ENCODE results near the gene NFATC4. TPM values are rescaled to one million over a fixed set of nuclear protein-coding genes. Genes with fewer than 3 reads are reported as not detected.

Gene NFATC4
- total RNA-seq, 2 donors from 2014 or later = 62.0 to 84.5 TPM

- no peaks in the 10 kb centered on the region for H3K27me3 ChIP-seq (replicated peaks; ENCODE audit: insufficient read depth)
- no peaks in the 10 kb centered on the region for H3K9me3 ChIP-seq
- H3K27ac ChIP-seq = no peak overlapping the region
- H3K4me3 ChIP-seq = no peak overlapping the region
- no peaks in the 10 kb centered on the region for H3K36me3 ChIP-seq
- peaks cover 13 to 32% of the 10 kb centered on the region in 2 donors for H3K4me1 ChIP-seq (ENCODE audit: control insufficient read depth in 1 of 2, low read depth in 2 of 2)
- no peak for TF ChIP-seq CTCF (IDR thresholded peaks at IDR 0.05)
- DNase-seq (ENCODE audit: low spot score) = no peak
- no peak for ATAC-seq (ENCODE audit: insufficient number of reproducible peaks, low FRiP score, low read depth)
These were observed 34.1 kb downstream of the NFATC4 start for GRCh38 chr14:24401810-24402702.

- Histone ChIP-seq H3K36me3 (peaks cover 7% of the 10 kb centered on the region), H3K4me1 (ENCODE audit: control insufficient read depth in 1 of 2, low read depth in 2 of 2) (peaks cover 10 to 27% of the 10 kb centered on the region in 2 donors), H3K27me3 (replicated peaks; ENCODE audit: insufficient read depth) (no peaks in the 10 kb centered on the region), H3K27ac (no peak overlapping the region), H3K4me3 (no peak overlapping the region), H3K9me3 (no peaks in the 10 kb centered on the region)
- TF ChIP-seq CTCF (IDR thresholded peaks at IDR 0.05) = no peak
- ATAC-seq (ENCODE audit: insufficient number of reproducible peaks, low FRiP score, low read depth) = no peak
- DNase-seq (ENCODE audit: low spot score) = no peak
These were observed 35.5 kb downstream of the NFATC4 start for GRCh38 chr14:24403294-24403998.

- no peaks in the 10 kb centered on the region for H3K27me3 ChIP-seq (replicated peaks; ENCODE audit: insufficient read depth)
- TF ChIP-seq CTCF (IDR thresholded peaks at IDR 0.05) = no peak
- peaks cover 8% of the 10 kb centered on the region for H3K36me3 ChIP-seq
- H3K4me3 ChIP-seq = no peak overlapping the region
- ATAC-seq (ENCODE audit: insufficient number of reproducible peaks, low FRiP score, low read depth) (no peak), DNase-seq (ENCODE audit: low spot score) (no peak)
- H3K9me3 ChIP-seq = no peaks in the 10 kb centered on the region
- no peak overlapping the region for H3K27ac ChIP-seq
- H3K4me1 ChIP-seq (ENCODE audit: control insufficient read depth in 1 of 2, low read depth in 2 of 2) = peaks cover 6 to 20% of the 10 kb centered on the region in 2 donors
These were observed 36.8 kb downstream of the NFATC4 start for GRCh38 chr14:24404814-24405213.

GRCh38 chr14:24406416-24406815 lies 38.4 kb downstream of the NFATC4 start:
- H3K4me3 ChIP-seq = no peak overlapping the region
- ATAC-seq (ENCODE audit: insufficient number of reproducible peaks, low FRiP score, low read depth) (no peak), DNase-seq (ENCODE audit: low spot score) (no peak)
- no peaks in the 10 kb centered on the region for H3K9me3 ChIP-seq
- no peaks in the 10 kb centered on the region for H3K27me3 ChIP-seq (replicated peaks; ENCODE audit: insufficient read depth)
- TF ChIP-seq CTCF (IDR thresholded peaks at IDR 0.05) = no peak
- peaks cover 8% of the 10 kb centered on the region for H3K36me3 ChIP-seq
- H3K4me1 ChIP-seq (ENCODE audit: control insufficient read depth in 1 of 2, low read depth in 2 of 2) = peaks cover 0 to 9% of the 10 kb centered on the region in 2 donors
- H3K27ac ChIP-seq = no peak overlapping the region

- Histone ChIP-seq H3K4me3 (no peak overlapping the region), H3K9me3 (no peaks in the 10 kb centered on the region), H3K36me3 (peaks cover 8% of the 10 kb centered on the region), H3K27me3 (replicated peaks; ENCODE audit: insufficient read depth) (no peaks in the 10 kb centered on the region), H3K4me1 (ENCODE audit: control insufficient read depth in 1 of 2, low read depth in 2 of 2) (peaks cover 0 to 9% of the 10 kb centered on the region in 2 donors), H3K27ac (no peak overlapping the region)
- TF ChIP-seq CTCF (IDR thresholded peaks at IDR 0.05) = no peak
- DNase-seq (ENCODE audit: low spot score) = no peak
- no peak for ATAC-seq (ENCODE audit: insufficient number of reproducible peaks, low FRiP score, low read depth)
These were observed 39.8 kb downstream of the NFATC4 start for GRCh38 chr14:24407608-24408325.

Data from thoracic aorta (tissue), 2 donors.